ENCODE results near the gene CAV1. TPM values are rescaled to one million over a fixed set of nuclear protein-coding genes. Genes with fewer than 3 reads are reported as not detected.
"Not testable (repeated sequence)": the region's sequence is repeated elsewhere in the genome, so short reads cannot be mapped to it uniquely, and the experiment has no call there.

CAV1 gene
- total RNA-seq, result 100 to 1,000 TPM; 328 to 857 (median 577) TPM
- 10 to 100 TPM in 2 of 3 donors, 1 to 10 TPM in 1; 8.8 to 32.5 (median 18.6) TPM for polyA plus RNA-seq

DNA sequence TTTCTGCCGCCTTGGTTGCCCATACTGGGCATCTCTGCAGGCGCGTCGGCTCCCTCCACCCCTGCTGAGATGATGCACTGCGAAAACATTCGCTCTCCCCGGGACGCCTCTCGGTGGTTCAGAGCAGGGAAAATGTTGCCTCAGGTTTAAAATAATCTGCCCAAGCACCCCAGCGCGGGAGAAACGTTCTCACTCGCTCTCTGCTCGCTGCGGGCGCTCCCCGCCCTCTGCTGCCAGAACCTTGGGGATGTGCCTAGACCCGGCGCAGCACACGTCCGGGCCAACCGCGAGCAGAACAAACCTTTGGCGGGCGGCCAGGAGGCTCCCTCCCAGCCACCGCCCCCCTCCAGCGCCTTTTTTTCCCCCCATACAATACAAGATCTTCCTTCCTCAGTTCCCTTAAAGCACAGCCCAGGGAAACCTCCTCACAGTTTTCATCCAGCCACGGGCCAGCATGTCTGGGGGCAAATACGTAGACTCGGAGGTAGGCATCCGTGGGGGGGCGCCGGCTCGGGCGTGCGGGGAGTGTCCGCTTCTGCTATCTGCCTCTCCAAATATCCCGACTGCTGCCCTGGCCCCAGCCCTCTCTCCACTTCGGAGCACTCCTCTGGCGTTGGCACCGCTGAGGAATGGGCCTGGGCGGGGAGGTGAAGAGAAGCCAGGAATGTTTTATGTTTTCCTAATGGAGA is at the start of gene CAV1:
CAV1 (plus strand) TSS at position 428 of the 689 bp plus-strand sequence; CDS start at position 455, 27 bp downstream.
- intact Hi-C loops (cut with DNase I), result loop anchor here (5.0 kb wide), 1 partner anchor 283 kb away; no protein-coding TSS in a partner anchor
- Histone ChIP-seq H3K27ac (peak within 1 kb of the TSS; percentile 94 to 99 (median 98)), H3K4me3 (peak within 1 kb of the TSS; percentile 69 to 89 (median 80)), H3K36me3 (peaks cover 0 to 16% (median 0%) of the 10 kb centered on the region in 4 donors), H3K4me1 (peaks cover 0 to 26% (median 19%) of the 10 kb centered on the region in 4 donors), H3K27me3 (no peaks in the 10 kb centered on the region), H3K9me3 (no peaks in the 10 kb centered on the region)
- TF ChIP-seq EP300 (IDR thresholded peaks at IDR 0.05) (no peak), POLR2AphosphoS5 (IDR thresholded peaks at IDR 0.05) (peak; percentile 90 to 94 (median 94)), CTCF (IDR thresholded peaks at IDR 0.05) (peak in 3 of 4 experiments; percentile 8 to 18 (median 9)), POLR2A (IDR thresholded peaks at IDR 0.05) (peak; percentile 47 to 57)
- DNase-seq, result peak; percentile 96
- 0 to 1% methylated on average over 42 of the region's 42 CpGs for WGBS, 2 donors

GRCh38 chr7:116477625-116478024 is 47.2 kb upstream of the CAV1 start:
- 89 to 90% methylated on average over 1 of the region's 1 CpG for WGBS, 2 donors
- TF ChIP-seq POLR2A (IDR thresholded peaks at IDR 0.05) (no peak), EP300 (IDR thresholded peaks at IDR 0.05) (no peak), CTCF (IDR thresholded peaks at IDR 0.05) (no peak), POLR2AphosphoS5 (IDR thresholded peaks at IDR 0.05) (no peak)

DNA sequence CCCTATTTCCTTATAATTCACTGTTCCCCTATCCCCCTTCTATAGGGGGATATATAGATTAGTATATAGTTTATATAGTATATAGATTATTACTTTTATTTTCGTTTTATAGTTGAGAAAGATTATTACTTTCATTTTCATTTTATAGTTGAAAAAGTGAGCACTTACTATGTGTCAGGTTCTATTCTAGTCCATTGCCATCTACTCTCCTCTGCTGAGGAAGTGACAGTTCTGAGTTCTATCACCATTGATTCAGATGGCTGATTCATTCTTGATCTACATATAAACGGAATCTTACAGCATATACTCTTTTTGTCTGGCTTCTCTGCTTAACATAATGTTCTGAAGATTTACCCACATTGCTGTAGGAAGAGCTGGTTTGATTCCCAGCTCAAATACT is 46.0 kb upstream of the CAV1 start:
- no peaks in the 10 kb centered on the region for H3K27me3 ChIP-seq
- H3K27ac ChIP-seq, result no peak overlapping the region
- H3K9me3 ChIP-seq, result no peaks in the 10 kb centered on the region
- TF ChIP-seq POLR2A (IDR thresholded peaks at IDR 0.05) (no peak), CTCF (IDR thresholded peaks at IDR 0.05) (no peak), POLR2AphosphoS5 (IDR thresholded peaks at IDR 0.05) (no peak), EP300 (IDR thresholded peaks at IDR 0.05) (no peak)
- WGBS, 2 donors, result 54 to 75% methylated on average over 2 of the region's 2 CpGs
- peaks cover 0 to 8% (median 0%) of the 10 kb centered on the region in 4 donors for H3K4me1 ChIP-seq
- H3K4me3 ChIP-seq, result no peak overlapping the region
- intact Hi-C loops (cut with DNase I), result no loop called here
- no peaks in the 10 kb centered on the region for H3K36me3 ChIP-seq
- DNase-seq, result no peak

More at GRCh38 chr7:116477625-116478024, 47.2 kb upstream of the CAV1 start:
- DNase-seq, result no peak
- Histone ChIP-seq H3K36me3 (no peaks in the 10 kb centered on the region), H3K27ac (no peak overlapping the region), H3K27me3 (no peaks in the 10 kb centered on the region), H3K9me3 (no peaks in the 10 kb centered on the region), H3K4me1 (no peaks in the 10 kb centered on the region), H3K4me3 (no peak overlapping the region)
- intact Hi-C loops (cut with DNase I), result no loop called here

- WGBS, 2 donors, result 22 to 60% methylated on average over 2 of the region's 2 CpGs
- DNase-seq, result no peak
- no peaks in the 10 kb centered on the region for H3K36me3 ChIP-seq
- peak overlapping the region in 1 of 4 donors; percentile 5 for H3K27ac ChIP-seq
- no peaks in the 10 kb centered on the region for H3K9me3 ChIP-seq
- H3K4me1 ChIP-seq, result peaks cover 0 to 23% (median 12%) of the 10 kb centered on the region in 4 donors
- H3K27me3 ChIP-seq, result no peaks in the 10 kb centered on the region
- no peak overlapping the region for H3K4me3 ChIP-seq
- intact Hi-C loops (cut with DNase I), result no loop called here
- TF ChIP-seq EP300 (IDR thresholded peaks at IDR 0.05) (no peak), CTCF (IDR thresholded peaks at IDR 0.05) (no peak), POLR2A (IDR thresholded peaks at IDR 0.05) (no peak), POLR2AphosphoS5 (IDR thresholded peaks at IDR 0.05) (no peak)
Measured at GRCh38 chr7:116483271-116483942, 41.4 kb upstream of the CAV1 start.

DNA sequence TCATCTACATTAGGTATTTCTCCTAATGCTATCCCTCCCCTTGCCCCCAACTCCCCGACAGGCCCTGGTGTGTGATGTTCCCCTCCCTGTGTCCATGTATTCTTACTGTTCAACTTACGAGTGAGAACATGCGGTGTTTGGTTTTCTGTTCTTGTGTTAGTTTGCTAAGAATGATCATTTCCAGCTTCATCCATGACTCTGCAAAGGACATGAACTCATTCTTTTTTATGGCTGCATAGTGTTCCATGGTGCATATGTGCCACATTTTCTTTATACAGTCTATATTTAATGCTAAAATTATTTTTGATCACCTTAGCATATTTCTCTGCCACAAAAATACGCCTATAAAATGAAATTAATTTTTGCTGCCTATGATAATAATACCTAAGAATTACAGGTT is 40.4 kb upstream of the CAV1 start:
- DNase-seq; H3K27me3 ChIP-seq; H3K36me3 ChIP-seq; intact Hi-C loops (cut with DNase I); H3K9me3 ChIP-seq; H3K27ac ChIP-seq; H3K4me3 ChIP-seq: not testable (repeated sequence)
- peaks cover 0 to 23% (median 12%) of the 10 kb centered on the region in 4 donors for H3K4me1 ChIP-seq
- 95 to 96% methylated on average over 4 of the region's 4 CpGs for WGBS, 2 donors
